Measurements from ENCODE around the gene PFN3. TPM values are rescaled to one million over a fixed set of nuclear protein-coding genes. Genes with fewer than 3 reads are reported as not detected.

Gene PFN3
- total and polyA plus RNA-seq, 2 of the 13 experiments (the other 11 are each of a cell fraction or from before 2014, with no cell fraction given): not detected

- TF ChIP-seq MED1 (CRISPR knock-in tag; IDR thresholded peaks at IDR 0.05) (no peak), ADNP (CRISPR knock-in tag; IDR thresholded peaks at IDR 0.05) (0 out of 2 replicates have a peak, but pooled peaks have one; percentile 73), WIZ (CRISPR knock-in tag; IDR thresholded peaks at IDR 0.05) (no peak), ZNF816 (CRISPR knock-in tag; IDR thresholded peaks at IDR 0.05; ENCODE audit: borderline replicate concordance) (no peak), KDM1A (CRISPR knock-in tag; IDR thresholded peaks at IDR 0.05) (peak; percentile 67; the same call in 1 of the 2 replicates), ZNF430 (CRISPR knock-in tag; IDR thresholded peaks at IDR 0.05) (no peak), ZMYM3 (CRISPR knock-in tag; IDR thresholded peaks at IDR 0.05) (peak; percentile 92), MLX (CRISPR knock-in tag; IDR thresholded peaks at IDR 0.05) (no peak), ZBTB44 (CRISPR knock-in tag; IDR thresholded peaks at IDR 0.05) (no peak), ZMAT3 (CRISPR knock-in tag; conservative IDR thresholded peaks at IDR 0.05) (no peak), ZNF619 (CRISPR knock-in tag; IDR thresholded peaks at IDR 0.05) (no peak)
Measured at GRCh38 chr5:177363565-177363964, 36.9 kb downstream of the PFN3 start (continued).

All from HepG2 (cell line).